DMS53 (cell line): ENCODE data around the gene FAM83E.
"Not testable (repeated sequence)": the region's sequence is repeated elsewhere in the genome, so short reads cannot be mapped to it uniquely, and the experiment has no call there.

Experiments used
- DNase-seq: peaks from one replicate; lab custom pipeline; 2025; lab: John Stamatoyannopoulos, UW

The FAM83E gene

GRCh38 chr19:48641850-48642249 lies 27.0 kb upstream of the FAM83E start:
- DNase-seq = no peak

- DNase-seq = no peak
These were observed 24.9 kb upstream of the FAM83E start for GRCh38 chr19:48639483-48640375.

- peak; percentile 33 for DNase-seq
These were observed 24.0 kb upstream of the FAM83E start for GRCh38 chr19:48638831-48639381.

GRCh38 chr19:48637948-48638830 lies 23.3 kb upstream of the FAM83E start:
- DNase-seq = peak; percentile 97

- peak; percentile 99 for DNase-seq
These were observed 22.6 kb upstream of the FAM83E start for GRCh38 chr19:48637449-48637947.

GRCh38 chr19:48636859-48637448 lies 22.1 kb upstream of the FAM83E start, which contains the start of gene DBP:
TSS of gene DBP (minus strand) at chr19:48637379. CDS start at chr19:48636994, 385 bp downstream.
- DNase-seq = peak; percentile 87

GRCh38 chr19:48635966-48636858 lies 21.3 kb upstream of the FAM83E start:
- peak; percentile 64 for DNase-seq

- DNase-seq = peak; percentile 87
These were observed 20.5 kb upstream of the FAM83E start for GRCh38 chr19:48635263-48635965.

- peak; percentile 99 for DNase-seq
These were observed 19.8 kb upstream of the FAM83E start for GRCh38 chr19:48634424-48635262.

GRCh38 chr19:48634036-48634342 lies 19.1 kb upstream of the FAM83E start:
- DNase-seq = no peak

- no peak for DNase-seq
These were observed 18.5 kb upstream of the FAM83E start for GRCh38 chr19:48633148-48634035.

- no peak for DNase-seq
These were observed 17.8 kb upstream of the FAM83E start for GRCh38 chr19:48632692-48633147.

GRCh38 chr19:48632286-48632685 lies 17.4 kb upstream of the FAM83E start:
- DNase-seq = not testable (repeated sequence)

- DNase-seq = peak; percentile 84
These were observed 16.3 kb upstream of the FAM83E start for GRCh38 chr19:48631225-48631624.

- DNase-seq = peak; percentile 91
These were observed 15.6 kb upstream of the FAM83E start for GRCh38 chr19:48630296-48631063.

- DNase-seq = peak; percentile 98
These were observed 14.9 kb upstream of the FAM83E start for GRCh38 chr19:48629599-48630295.

GRCh38 chr19:48629297-48629598 lies 14.4 kb upstream of the FAM83E start:
- DNase-seq = no peak
